ENCODE data around the gene BRD3OS.

- TF ChIP-seq CEBPB (IDR thresholded peaks at IDR 0.05) (no peak), RAD21 (IDR thresholded peaks at IDR 0.05; ENCODE audit: low read depth) (no peak), EP300 (IDR thresholded peaks at IDR 0.05; ENCODE audit: borderline replicate concordance) (no peak), REST (IDR thresholded peaks at IDR 0.05; ENCODE audit: low read depth) (no peak), USF1 (IDR thresholded peaks at IDR 0.05) (no peak), MAX (IDR thresholded peaks at IDR 0.05) (no peak), TCF12 (IDR thresholded peaks at IDR 0.05; ENCODE audit: low read depth) (no peak), EGR1 (IDR thresholded peaks at IDR 0.05) (no peak), YY1 (IDR thresholded peaks at IDR 0.05; ENCODE audit: low read depth) (no peak), TAF1 (IDR thresholded peaks at IDR 0.05; ENCODE audit: low read depth) (no peak)
Measured at GRCh38 chr9:133999851-134000265, 25.4 kb upstream of the BRD3OS start.

Data from Ishikawa (cell line).